GM19023 (cell line): Measurements from ENCODE around the gene FGD4.
"Not testable (repeated sequence)": the region's sequence is repeated elsewhere in the genome, so short reads cannot be mapped to it uniquely, and the experiment has no call there.

Experiments
- ATAC-seq: cut with Tn5 transposase; IDR thresholded peaks from one replicate; pipeline ENCODE4 v1.9.1; 2021; ENCODE audit warnings: mild to moderate bottlenecking, moderate library complexity; ENCODE audit not compliant: unreplicated experiment

Gene FGD4

DNA sequence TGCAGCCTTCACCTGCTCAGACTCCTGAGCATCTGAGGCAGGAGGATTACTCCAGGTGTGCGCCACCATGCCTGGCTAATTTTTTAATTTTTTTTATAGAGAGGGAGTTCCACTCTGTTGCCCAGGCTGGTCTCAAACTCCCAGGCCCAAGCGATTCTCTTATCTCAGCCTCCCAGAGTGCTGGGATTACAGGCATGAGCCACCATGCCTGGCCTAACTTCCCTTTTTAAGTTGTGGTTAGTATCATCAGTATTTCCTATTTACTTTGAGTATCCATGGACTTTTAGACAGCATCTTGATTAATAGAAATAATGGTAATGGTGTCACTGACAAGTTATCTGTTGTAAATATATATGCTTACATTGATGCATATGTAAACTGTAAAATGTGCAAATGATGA is 116.9 kb downstream of the FGD4 start:
- ATAC-seq, result no peak

- no peak for ATAC-seq
These were observed 118.6 kb downstream of the FGD4 start for GRCh38 chr12:32517966-32518365.

- ATAC-seq, result no peak
These were observed 119.7 kb downstream of the FGD4 start for GRCh38 chr12:32519047-32519446.

DNA sequence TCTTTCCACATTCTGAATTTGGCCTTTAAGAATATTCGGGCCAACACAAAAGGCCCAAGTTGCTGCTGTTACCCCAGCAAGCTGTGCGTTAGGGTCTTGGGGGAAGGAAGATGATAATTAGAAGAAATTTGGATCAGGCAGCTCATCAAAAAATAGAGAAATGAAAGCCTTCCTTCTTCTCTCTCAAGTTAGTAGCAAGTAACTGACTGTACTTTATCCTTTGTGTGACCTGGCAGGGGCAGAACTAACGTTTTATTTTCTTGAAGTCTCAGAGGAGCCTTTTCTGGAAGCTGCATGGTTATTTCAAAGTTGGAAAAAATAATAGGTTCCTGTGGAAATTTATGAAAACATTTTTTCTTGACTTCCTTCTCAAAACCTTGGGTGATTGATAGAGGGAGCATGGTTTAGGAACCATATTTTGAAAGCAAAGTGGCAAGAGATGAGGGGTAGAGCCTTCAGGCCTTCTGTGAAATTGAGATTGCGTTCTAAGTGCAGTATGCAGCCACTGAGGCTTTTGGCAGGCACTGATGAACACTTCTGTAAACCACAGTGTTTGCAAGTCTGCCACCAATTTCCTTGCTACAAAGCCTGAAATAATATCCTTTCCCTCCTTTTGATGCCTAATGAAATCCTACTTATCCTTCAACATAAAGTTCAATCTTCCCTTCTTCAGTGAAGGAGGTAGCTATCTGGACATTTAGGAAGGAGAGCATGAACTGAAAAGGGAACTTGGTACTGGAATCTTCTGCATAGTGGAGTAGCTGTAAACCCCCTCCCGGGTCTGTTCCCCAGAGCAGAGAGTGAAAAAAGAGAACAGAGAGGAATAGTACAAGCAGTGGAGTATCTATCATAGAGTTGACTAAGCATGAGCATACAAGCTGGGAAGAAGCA is 123.2 kb downstream of the FGD4 start:
- ATAC-seq, result peak; percentile 79

GRCh38 chr12:32525802-32526201 is 126.4 kb downstream of the FGD4 start:
- not testable (repeated sequence) for ATAC-seq

DNA sequence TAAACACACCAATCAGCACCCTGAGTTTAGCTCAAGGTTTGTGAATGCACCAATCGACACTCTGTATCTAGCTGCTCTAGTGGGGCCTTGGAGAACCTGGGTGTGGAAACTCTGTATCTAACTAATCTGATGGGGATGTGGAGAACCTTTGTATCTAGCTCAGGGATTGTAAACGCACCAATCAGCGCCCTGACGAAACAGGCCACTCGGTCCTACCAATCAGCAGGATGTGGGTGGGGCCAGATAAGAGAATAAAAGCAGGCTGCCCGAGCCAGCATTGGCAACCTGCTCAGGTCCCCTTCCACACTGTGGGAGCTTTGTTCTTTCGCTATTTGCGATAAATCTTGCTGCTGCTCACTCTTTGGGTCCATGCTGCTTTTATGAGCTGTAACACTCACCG is 127.0 kb downstream of the FGD4 start:
- ATAC-seq, result not testable (repeated sequence)

GRCh38 chr12:32532422-32532821 is 133.1 kb downstream of the FGD4 start:
- no peak for ATAC-seq

- ATAC-seq, result no peak
These were observed 133.6 kb downstream of the FGD4 start for GRCh38 chr12:32532951-32533350.

GRCh38 chr12:32533506-32533905 is 134.1 kb downstream of the FGD4 start:
- not testable (repeated sequence) for ATAC-seq

DNA sequence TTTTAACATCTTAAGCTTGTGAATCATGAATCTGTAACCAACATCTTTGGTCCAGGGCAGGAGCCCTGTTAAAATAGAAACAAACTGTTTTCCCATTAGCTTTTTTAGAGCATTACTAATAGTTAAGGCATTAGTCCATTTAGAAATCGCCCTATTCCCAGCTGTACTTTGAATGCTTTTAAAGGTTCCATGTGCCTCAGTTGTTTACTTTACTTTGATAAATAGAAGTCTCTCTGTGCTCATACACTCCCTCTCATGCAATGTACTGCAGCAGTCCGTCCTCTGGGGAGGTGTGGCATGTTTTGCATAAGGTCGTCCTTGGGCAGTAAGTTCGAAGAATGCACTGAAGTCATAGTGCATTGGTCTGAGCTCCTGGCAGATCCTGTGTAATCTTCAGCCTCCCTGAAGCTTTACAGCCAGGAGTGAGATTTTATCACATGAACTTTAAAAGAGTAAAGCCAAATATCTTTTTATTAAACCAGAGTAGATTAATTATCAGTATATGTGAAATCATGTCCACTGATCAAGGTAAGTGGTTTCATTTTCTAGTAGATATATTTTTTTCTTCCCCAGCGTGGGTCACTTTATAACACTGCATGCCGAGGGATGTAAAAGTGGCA is 134.7 kb downstream of the FGD4 start:
- peak; percentile 79 for ATAC-seq

- ATAC-seq, result no peak
These were observed 135.3 kb downstream of the FGD4 start for GRCh38 chr12:32534698-32535097.

- ATAC-seq, result no peak
These were observed 136.1 kb downstream of the FGD4 start for GRCh38 chr12:32535288-32535999.

DNA sequence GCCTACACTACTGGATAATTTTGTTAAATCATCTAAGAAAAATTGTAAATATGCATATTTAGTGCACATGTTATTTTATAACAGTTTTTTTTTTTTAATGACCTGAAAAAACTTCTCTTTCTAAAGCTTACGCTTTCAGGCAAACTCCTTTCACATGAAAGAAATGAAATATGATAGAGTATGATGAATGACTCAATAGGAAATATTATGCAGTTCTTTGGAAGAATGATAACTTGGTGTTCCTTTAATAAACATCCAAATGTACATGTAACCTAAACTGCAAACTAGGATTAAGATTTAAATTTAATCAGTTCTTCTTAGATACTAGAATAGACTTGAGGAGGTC is 136.6 kb downstream of the FGD4 start:
- ATAC-seq, result no peak

- no peak for ATAC-seq
These were observed 142.5 kb downstream of the FGD4 start for GRCh38 chr12:32541754-32542374.

DNA sequence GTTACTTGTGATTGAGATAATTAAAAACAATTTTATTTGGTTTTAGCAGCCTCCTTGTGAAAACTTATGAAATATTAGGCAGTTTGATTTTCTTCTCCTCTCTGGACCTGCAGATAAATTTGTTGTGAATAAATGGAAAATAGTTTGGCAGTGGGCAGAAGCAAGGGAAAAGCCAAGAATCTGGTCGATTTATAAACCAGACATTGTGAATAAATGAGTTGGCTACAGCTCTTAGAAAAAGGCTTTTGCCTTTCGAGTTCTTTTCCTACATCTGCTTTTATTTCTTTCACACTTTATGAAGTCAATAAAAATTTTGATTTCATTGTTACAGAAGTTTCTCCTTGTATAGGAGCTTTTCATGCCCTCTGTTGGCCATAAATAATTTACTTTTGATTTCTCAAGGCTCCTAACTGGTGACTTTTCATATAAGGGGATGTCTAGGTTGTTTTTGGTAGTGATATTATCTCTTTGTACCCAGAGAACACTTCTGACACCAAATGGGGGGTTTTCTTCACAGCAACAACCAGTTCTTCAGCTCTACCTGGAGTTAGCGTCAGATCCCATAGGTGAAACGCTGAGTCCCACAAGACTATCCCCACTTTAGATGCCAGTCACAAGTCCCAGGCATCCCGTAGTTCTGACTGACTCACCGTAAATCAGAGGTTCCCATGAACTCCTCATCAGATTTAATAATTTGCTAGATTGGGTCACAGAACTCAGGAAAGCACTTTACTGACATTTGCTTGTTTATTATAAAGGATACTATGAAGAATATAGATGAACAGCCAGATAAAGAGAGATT is 143.3 kb downstream of the FGD4 start:
- ATAC-seq, result no peak

DNA sequence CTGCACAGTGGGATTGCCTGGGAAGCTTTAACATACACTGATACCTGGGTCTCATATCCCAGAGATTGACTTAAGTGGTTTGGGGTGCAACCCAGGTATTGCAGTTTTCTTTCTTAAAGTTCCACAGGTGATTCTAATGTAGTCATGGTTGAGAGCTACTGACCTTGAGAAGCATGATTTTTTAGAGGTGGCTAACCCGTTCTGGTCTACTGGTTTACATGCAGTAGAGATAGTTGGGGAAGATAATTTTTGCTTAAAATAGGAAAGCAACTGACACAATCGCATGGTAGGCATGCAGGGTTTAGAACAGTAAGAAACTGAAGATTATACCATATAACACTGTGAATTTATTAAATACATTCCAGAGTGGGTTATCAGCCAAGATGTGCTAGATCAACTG is 145.5 kb downstream of the FGD4 start:
- no peak for ATAC-seq

- ATAC-seq, result no peak
These were observed 146.1 kb downstream of the FGD4 start for GRCh38 chr12:32545413-32545980.

DNA sequence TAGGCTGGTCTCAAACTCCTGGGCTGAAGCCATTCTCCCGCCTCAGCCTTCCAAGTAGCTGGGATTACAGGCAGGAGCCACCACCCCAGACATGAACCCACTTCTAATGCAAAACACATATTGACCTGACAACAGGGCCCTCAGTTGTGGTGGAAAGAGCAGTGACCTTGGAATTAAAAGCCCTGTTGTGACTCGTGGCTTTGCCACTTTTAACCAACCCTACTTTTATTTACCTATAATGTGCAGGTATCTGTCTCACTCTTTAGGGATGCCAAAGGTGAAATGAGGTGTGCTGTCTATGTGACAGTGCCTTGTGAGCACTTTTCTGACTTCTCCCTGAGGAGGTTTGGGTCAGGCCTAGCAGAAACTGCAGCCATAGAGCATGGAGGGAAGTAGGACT is 146.9 kb downstream of the FGD4 start:
- ATAC-seq, result no peak

DNA sequence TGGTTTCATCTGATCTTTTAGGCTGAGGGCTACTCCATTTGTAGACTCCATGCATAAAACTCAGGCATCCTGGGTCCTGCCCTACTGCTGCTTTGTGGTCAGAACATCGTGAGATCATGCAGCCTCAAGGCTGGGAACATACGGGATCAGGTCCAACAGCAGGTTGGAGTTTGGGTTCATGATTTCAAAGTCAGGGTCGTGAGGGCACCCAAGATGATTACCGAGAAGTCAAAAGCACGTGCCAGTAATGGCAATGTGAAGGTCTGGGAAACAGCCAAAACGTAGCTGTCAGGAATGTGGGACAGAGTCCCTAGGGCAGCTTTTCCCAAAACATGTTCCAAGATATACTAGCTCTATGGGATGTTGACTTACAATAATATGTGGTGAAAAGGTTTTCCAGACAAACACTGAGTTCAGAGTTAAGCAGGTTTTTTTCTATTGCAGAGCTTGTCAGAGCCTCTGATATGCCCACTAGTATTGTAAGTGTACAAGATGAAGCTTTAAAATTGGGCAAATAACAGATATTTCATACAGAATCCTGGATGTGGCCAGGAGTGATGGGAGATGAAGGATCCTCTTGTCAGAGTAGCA is 149.4 kb downstream of the FGD4 start:
- ATAC-seq, result no peak

- no peak for ATAC-seq
These were observed 150.3 kb downstream of the FGD4 start for GRCh38 chr12:32549675-32550079.
